ENCODE measurements around the gene WFDC12. TPM values are rescaled to one million over a fixed set of nuclear protein-coding genes. Genes with fewer than 3 reads are reported as not detected.

Gene WFDC12
- total RNA-seq, 1 donor from 2014 or later: not detected

GRCh38 chr20:45119556-45120266 lies 4.6 kb downstream of the WFDC12 start:
- H3K27ac ChIP-seq: no peak overlapping the region
- H2AFZ ChIP-seq (replicated peaks): no peak overlapping the region
- no peaks in the 10 kb centered on the region for H3K4me1 Mint-ChIP-seq
- no peaks in the 10 kb centered on the region for H3F3A ChIP-seq (ENCODE audit: low read depth)
- TF ChIP-seq, protein P1, sequence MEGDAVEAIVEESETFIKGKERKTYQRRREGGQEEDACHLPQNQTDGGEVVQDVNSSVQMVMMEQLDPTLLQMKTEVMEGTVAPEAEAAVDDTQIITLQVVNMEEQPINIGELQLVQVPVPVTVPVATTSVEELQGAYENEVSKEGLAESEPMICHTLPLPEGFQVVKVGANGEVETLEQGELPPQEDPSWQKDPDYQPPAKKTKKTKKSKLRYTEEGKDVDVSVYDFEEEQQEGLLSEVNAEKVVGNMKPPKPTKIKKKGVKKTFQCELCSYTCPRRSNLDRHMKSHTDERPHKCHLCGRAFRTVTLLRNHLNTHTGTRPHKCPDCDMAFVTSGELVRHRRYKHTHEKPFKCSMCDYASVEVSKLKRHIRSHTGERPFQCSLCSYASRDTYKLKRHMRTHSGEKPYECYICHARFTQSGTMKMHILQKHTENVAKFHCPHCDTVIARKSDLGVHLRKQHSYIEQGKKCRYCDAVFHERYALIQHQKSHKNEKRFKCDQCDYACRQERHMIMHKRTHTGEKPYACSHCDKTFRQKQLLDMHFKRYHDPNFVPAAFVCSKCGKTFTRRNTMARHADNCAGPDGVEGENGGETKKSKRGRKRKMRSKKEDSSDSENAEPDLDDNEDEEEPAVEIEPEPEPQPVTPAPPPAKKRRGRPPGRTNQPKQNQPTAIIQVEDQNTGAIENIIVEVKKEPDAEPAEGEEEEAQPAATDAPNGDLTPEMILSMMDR (IDR thresholded peaks at IDR 0.05): no peak
- TF ChIP-seq EZH2 (IDR thresholded peaks at IDR 0.05): no peak
- TF ChIP-seq EZH2phosphoT487 (IDR thresholded peaks at IDR 0.05): no peak
- no peaks in the 10 kb centered on the region for H3K9me3 Mint-ChIP-seq
- no peaks in the 10 kb centered on the region for H3K4me1 ChIP-seq
- no peaks in the 10 kb centered on the region for H3K36me3 ChIP-seq
- no peaks in the 10 kb centered on the region for H3K9me3 ChIP-seq (ENCODE audit: low read depth)
- no peak overlapping the region for H3K4me3 ChIP-seq
- H3K4me3 Mint-ChIP-seq: no peak overlapping the region
- H3K79me2 ChIP-seq (ENCODE audit: low read depth): no peaks in the 10 kb centered on the region
- no peak for DNase-seq (ENCODE audit: low spot score)
- no peaks in the 10 kb centered on the region for H3K27me3 ChIP-seq
- H3K27me3 Mint-ChIP-seq (ENCODE audit: insufficient read depth, low read depth): no peaks in the 10 kb centered on the region
- no peaks in the 10 kb centered on the region for H3K36me3 Mint-ChIP-seq
- no peak overlapping the region for H3K4me2 ChIP-seq
- H3K9ac ChIP-seq: no peak overlapping the region
- no peak overlapping the region for H3K27ac Mint-ChIP-seq
- H4K20me1 ChIP-seq (ENCODE audit: low read depth): no peaks in the 10 kb centered on the region

DNA sequence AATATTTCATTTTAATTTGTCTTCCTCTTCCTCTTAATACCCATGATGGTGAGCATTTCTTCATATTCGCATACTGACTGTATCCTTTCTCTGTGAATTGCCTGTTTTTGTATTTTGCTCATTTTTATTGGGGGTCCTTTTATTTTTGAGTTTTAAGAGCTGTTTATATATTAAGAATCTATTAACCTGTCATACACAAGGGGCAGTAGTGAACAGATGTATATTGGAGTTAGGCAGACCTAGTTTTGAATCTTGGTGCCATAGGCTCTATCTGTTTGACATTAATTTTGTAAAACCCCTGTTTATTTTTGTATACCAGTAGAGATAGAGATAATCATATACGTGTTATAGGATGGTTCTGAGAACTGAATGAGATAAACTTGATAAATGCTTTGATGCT lies 6.2 kb downstream of the WFDC12 start:
- Histone ChIP-seq H4K20me1 (ENCODE audit: low read depth) (no peaks in the 10 kb centered on the region), H3K27ac (no peak overlapping the region), H3K4me3 (no peak overlapping the region), H3K27me3 (no peaks in the 10 kb centered on the region), H3K9me3 (ENCODE audit: low read depth) (no peaks in the 10 kb centered on the region), H3K36me3 (no peaks in the 10 kb centered on the region), H3K79me2 (ENCODE audit: low read depth) (no peaks in the 10 kb centered on the region), H3F3A (ENCODE audit: low read depth) (no peaks in the 10 kb centered on the region), H3K4me2 (no peak overlapping the region), H3K4me1 (no peaks in the 10 kb centered on the region), H2AFZ (replicated peaks) (no peak overlapping the region), H3K9ac (no peak overlapping the region)
- Mint-ChIP-seq H3K36me3 (no peaks in the 10 kb centered on the region), H3K27me3 (ENCODE audit: insufficient read depth, low read depth) (no peaks in the 10 kb centered on the region), H3K27ac (no peak overlapping the region), H3K4me1 (no peaks in the 10 kb centered on the region), H3K4me3 (no peak overlapping the region), H3K9me3 (no peaks in the 10 kb centered on the region)
- no peak for TF ChIP-seq EZH2 (IDR thresholded peaks at IDR 0.05)
- TF ChIP-seq EZH2phosphoT487 (IDR thresholded peaks at IDR 0.05): no peak
- TF ChIP-seq, protein P1 (IDR thresholded peaks at IDR 0.05): no peak
- DNase-seq (ENCODE audit: low spot score): no peak

- H3F3A ChIP-seq (ENCODE audit: low read depth): no peaks in the 10 kb centered on the region
Measured at GRCh38 chr20:45117581-45117980, 6.7 kb downstream of the WFDC12 start.

More at GRCh38 chr20:45117581-45117980, 6.7 kb downstream of the WFDC12 start:
- Histone ChIP-seq H3K9me3 (ENCODE audit: low read depth) (no peaks in the 10 kb centered on the region), H3K4me3 (no peak overlapping the region), H3K27me3 (no peaks in the 10 kb centered on the region), H3K36me3 (no peaks in the 10 kb centered on the region), H2AFZ (replicated peaks) (no peak overlapping the region), H3K27ac (no peak overlapping the region), H3K9ac (no peak overlapping the region), H3K4me2 (no peak overlapping the region), H3K79me2 (ENCODE audit: low read depth) (no peaks in the 10 kb centered on the region), H3K4me1 (no peaks in the 10 kb centered on the region), H4K20me1 (ENCODE audit: low read depth) (no peaks in the 10 kb centered on the region)
- no peak for DNase-seq (ENCODE audit: low spot score)
- H3K27ac Mint-ChIP-seq: no peak overlapping the region
- no peaks in the 10 kb centered on the region for H3K36me3 Mint-ChIP-seq
- H3K9me3 Mint-ChIP-seq: no peaks in the 10 kb centered on the region
- H3K4me3 Mint-ChIP-seq: no peak overlapping the region
- TF ChIP-seq EZH2phosphoT487 (IDR thresholded peaks at IDR 0.05) (no peak), EZH2 (IDR thresholded peaks at IDR 0.05) (no peak)
- TF ChIP-seq, protein P1 (IDR thresholded peaks at IDR 0.05): no peak
- no peaks in the 10 kb centered on the region for H3K4me1 Mint-ChIP-seq
- H3K27me3 Mint-ChIP-seq (ENCODE audit: insufficient read depth, low read depth): no peaks in the 10 kb centered on the region

Measured in neural progenitor cell (in vitro differentiated cells).